ENCODE data around the gene KIF1B. TPM values are rescaled to one million over a fixed set of nuclear protein-coding genes. Genes with fewer than 3 reads are reported as not detected.
"Not testable (repeated sequence)": the region's sequence is repeated elsewhere in the genome, so short reads cannot be mapped to it uniquely, and the experiment has no call there.

Gene KIF1B
- total RNA-seq, 1 donor from 2014 or later = 18.3 TPM

DNA sequence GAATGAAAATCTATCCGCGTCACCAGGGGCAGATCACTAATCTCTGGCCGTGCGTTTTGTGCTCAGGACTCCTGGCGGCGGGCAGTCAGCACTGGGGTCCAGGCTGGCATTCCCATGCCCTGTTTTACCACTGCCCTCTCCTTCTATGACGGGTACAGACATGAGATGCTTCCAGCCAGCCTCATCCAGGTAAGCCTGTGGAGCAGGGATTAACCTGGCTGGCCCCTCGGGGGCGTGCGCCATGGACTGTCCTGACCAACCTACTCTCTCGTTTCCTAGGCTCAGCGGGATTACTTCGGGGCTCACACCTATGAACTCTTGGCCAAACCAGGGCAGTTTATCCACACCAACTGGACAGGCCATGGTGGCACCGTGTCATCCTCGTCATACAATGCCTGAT, 209.0 kb downstream of the KIF1B start:
- intact Hi-C loops (cut with micrococcal nuclease) = no loop called here

- intact Hi-C loops (cut with micrococcal nuclease) = no loop called here
Observed at GRCh38 chr1:10421637-10422036, 211.3 kb downstream of the KIF1B start.

DNA sequence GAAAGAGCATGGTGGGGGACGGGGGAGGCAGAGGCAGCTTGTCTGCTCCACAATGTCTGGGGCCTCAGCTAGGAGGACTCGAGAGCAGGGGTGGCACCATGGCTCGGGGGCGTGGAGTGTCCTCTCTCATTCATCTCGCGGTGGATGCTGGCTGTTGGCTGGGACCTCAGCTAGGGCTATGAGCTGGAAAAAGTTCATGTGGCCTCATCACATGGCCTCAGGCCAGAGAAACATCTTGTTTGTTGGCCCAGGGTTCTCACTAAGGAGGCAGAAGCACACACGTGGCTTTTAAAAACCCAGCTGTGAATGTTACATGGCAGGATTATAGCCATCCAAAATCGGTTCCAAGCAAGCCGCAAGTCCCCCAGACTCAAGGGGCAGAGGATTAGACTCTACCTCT, 213.7 kb downstream of the KIF1B start:
- intact Hi-C loops (cut with micrococcal nuclease) = no loop called here

DNA sequence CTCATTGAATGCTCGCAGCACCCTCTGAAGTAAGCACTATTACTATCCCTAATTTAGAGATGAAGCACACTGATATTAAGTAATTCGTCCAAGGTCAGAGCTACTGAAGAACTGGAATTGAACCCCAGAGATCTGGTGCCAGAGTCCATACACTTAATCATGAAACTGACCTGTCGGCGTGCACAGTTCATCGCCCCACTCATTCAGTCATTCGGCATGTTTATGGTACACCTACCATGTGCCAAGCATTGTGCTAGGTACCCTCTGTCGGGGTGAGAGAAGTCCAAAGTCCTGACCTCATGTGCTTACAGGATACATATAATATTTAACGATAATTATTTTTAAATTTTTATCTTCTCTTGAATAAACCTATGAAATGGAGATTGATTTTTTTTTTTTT, 214.3 kb downstream of the KIF1B start:
- intact Hi-C loops (cut with micrococcal nuclease) = no loop called here

GRCh38 chr1:10425826-10426534, 215.6 kb downstream of the KIF1B start:
- intact Hi-C loops (cut with micrococcal nuclease) = not testable (repeated sequence)

DNA sequence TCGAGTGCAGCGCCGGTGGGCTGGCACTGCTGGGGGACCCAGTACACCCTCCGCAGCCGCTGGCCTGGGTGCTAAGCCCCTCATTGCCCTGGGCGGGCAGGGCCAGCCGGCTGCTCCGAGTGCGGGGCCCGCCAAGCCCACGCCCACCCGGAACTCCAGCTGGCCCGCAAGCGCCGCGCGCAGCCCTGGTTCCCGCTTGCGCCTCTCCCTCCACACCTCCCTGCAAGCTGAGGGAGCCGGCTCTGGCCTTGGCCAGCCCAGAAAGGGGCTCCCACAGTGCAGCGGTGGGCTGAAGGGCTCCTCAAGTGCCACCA, 216.1 kb downstream of the KIF1B start:
- intact Hi-C loops (cut with micrococcal nuclease) = not testable (repeated sequence)

- intact Hi-C loops (cut with micrococcal nuclease) = loop anchor here (1.0 to 2.0 kb wide), 8 partner anchors 31 to 645 kb away; partner anchors contain the start of genes KIF1B, LZIC and NMNAT1
Observed at GRCh38 chr1:10428984-10429383, 218.6 kb downstream of the KIF1B start.

DNA sequence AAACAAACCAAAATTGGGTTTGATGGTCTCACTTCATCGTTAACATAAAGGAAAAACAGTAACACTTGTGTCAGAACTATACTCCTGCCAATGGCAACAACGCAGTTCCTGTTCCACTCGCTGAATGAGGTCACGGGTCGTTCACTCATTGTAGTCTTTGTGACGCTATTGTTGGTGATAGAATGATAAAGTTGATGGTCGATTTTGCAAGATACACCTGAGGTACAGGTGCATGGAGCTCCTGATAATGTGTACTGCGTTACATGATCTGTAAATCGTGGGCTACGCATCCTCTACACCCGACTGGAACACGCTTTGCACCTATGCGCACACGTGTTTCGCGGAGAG, 219.5 kb downstream of the KIF1B start:
- intact Hi-C loops (cut with micrococcal nuclease) = loop anchor here (1.0 to 5.0 kb wide), 8 partner anchors 27 to 803 kb away; partner anchors contain the start of genes CTNNBIP1, DFFA, LZIC and NMNAT1

DNA sequence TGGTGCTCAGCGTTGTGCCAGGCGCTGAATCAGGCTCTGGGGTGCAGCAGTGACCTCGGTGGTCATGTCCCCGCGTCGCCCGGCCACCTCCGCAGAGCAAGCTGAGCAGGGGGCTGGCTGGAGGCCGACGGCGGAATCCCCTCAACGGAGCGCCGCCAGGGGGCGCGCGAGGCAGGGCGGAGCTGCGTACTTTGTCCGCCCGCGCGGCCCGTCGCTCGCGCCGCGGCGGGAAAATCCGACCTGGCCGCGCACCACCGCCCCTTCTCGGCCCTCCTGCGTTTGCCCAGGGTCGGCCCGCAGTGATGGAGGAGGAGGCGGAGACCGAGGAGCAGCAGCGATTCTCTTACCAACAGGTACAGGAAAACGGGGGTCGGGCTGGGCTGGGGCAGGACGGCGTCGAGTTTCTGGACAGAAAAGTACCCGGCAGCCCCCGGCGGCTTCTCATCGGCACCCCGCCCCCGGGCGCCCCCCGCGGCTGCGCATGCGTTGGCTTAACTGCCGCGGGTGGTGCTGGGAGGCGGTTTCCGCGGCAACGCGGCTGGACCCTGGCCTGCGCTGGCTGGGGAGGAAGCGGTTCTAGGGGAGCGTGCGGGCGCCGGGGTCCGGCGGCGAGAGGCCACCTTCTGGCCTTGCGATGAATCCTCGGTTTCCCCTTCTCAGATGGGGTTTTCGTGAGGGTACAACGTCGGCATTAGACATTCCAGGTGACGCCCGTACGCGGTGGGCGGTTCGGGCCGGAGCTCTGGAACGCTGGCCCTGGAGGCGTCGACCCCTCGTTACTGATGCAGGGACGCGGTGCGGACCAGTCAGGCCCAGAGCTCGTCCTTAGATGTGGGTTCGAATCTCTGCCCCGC, 220.1 kb downstream of the KIF1B start, which contains the start of gene CENPS:
Gene CENPS, plus strand, starts transcription at position 218 of the 854 bp plus-strand sequence. Its CDS starts 85 bp downstream, at position 303.
- intact Hi-C loops (cut with micrococcal nuclease) = loop anchor here (1.0 to 5.0 kb wide), 7 partner anchors 26 to 804 kb away; partner anchors contain the start of genes CTNNBIP1 and DFFA

Other genes with a start within 250 kb of the KIF1B start
- not detected in 2 replicates for gene RBP7, start 213.3 kb upstream of the KIF1B start, total RNA-seq
- gene UBE4B, start 177.6 kb upstream of the KIF1B start, total RNA-seq = 36.5 and 39.0 TPM in 2 replicates
- 95.8 and 99.9 TPM in 2 replicates for gene PGD, start 188.5 kb downstream of the KIF1B start, total RNA-seq
- 11.0 and 12.8 TPM in 2 replicates for gene CENPS, start 219.9 kb downstream of the KIF1B start, total RNA-seq
- 0.41 TPM in 1 of 2 replicates, not detected in the other for gene CORT, start 239.5 kb downstream of the KIF1B start, total RNA-seq

Measured in T-helper 1 cell treated with Interleukin-12 subunit alpha and Interleukin-12 subunit beta and Interleukin-4 antibody, amounts not matched to agents 30 ng/mL and 1 ng/mL, for 36 hours (primary cell).